ENCODE results near the gene ARNT2. TPM values are rescaled to one million over a fixed set of nuclear protein-coding genes. Genes with fewer than 3 reads are reported as not detected.

ARNT2 gene
- polyA plus RNA-seq, 1 of the 3 experiments (the other 2 are of a cell fraction), result 17.0 TPM

DNA sequence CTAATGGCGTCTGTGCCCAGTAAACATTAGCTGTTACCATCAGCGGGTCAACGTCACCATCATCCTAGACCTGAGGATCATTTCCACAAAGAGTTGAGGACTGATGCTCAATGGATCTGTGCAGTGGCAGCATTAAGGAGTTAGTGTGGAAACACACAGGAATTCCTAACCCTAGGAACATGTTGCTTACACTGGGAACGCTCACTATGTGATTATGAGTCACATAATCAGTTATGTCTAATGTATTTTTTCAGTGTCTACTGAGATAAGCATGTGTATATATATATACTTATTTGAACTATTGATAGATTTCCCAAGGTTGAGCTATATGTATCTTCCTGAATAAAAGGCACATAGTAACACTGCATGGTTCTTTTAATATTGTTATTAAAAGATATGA lies 19.0 kb downstream of the ARNT2 start:
- no peak overlapping the region for H3K27ac ChIP-seq (ENCODE audit: low read depth in 2 of 2, low read length in 1 of 2)

More for the DNA sequence above, 19.0 kb downstream of the ARNT2 start:
- no peaks in the 10 kb centered on the region for H3K36me3 ChIP-seq (replicated peaks in 1 of 2; ENCODE audit: control insufficient read depth in 1 of 2, insufficient read depth in 2 of 2, low read length in 1 of 2)
- no peak overlapping the region for H3K9ac ChIP-seq
- no peak overlapping the region for H3K4me3 ChIP-seq (ENCODE audit: low read depth in 2 of 2, low read length in 1 of 2)
- H3K4me2 ChIP-seq, result no peak overlapping the region; the same call in 1 of the 2 replicates
- CTCF ChIA-PET, result interaction anchor here (0.7 to 2.7 kb wide), 2 partner anchors 12 to 35 kb away, joined by 3 to 9 read pairs; no protein-coding TSS in a partner anchor
- POLR2A ChIA-PET, result no interaction called here
- WGBS (ENCODE audit: low lambda C conversion rate), result 78% methylated on average over 4 of the region's 4 CpGs
- peaks cover 0 to 4% of the 10 kb centered on the region in 2 experiments; a peak in 2 of 4 replicates for H3K4me1 ChIP-seq (ENCODE audit: control insufficient read depth in 1 of 2, insufficient read depth in 2 of 2, low read depth in 1 of 2, low read length in 1 of 2)
- H2AFZ ChIP-seq (ENCODE audit: low read depth), result no peak overlapping the region
- H3K79me2 ChIP-seq (ENCODE audit: insufficient read depth), result no peaks in the 10 kb centered on the region; the same call in none of the 2 replicates
- DNase-seq, result no peak
- H4K20me1 ChIP-seq (ENCODE audit: insufficient read depth), result no peaks in the 10 kb centered on the region
- H3K27me3 ChIP-seq (ENCODE audit: insufficient read depth), result no peaks in the 10 kb centered on the region
- TF ChIP-seq POLR2AphosphoS5 (IDR thresholded peaks at IDR 0.05; ENCODE audit: low read depth, low read length) (no peak), TEAD4 (IDR thresholded peaks at IDR 0.05; ENCODE audit: borderline replicate concordance, insufficient read depth) (no peak), TAF1 (IDR thresholded peaks at IDR 0.05; ENCODE audit: borderline replicate concordance, low read depth, low read length) (no peak), FOXM1 (IDR thresholded peaks at IDR 0.05; ENCODE audit: low read depth) (no peak), RCOR1 (IDR thresholded peaks at IDR 0.05; ENCODE audit: low read length) (no peak), FOSL2 (IDR thresholded peaks at IDR 0.05; ENCODE audit: borderline replicate concordance, low read depth) (no peak; the same call in 1 of the 2 replicates), RXRA (IDR thresholded peaks at IDR 0.05; ENCODE audit: borderline replicate concordance, low read depth) (no peak), NFIC (IDR thresholded peaks at IDR 0.05; ENCODE audit: borderline replicate concordance) (no peak), ZBTB33 (IDR thresholded peaks at IDR 0.05; ENCODE audit: borderline replicate concordance, low read depth) (no peak), TCF12 (IDR thresholded peaks at IDR 0.05) (no peak), SMC3 (IDR thresholded peaks at IDR 0.05; ENCODE audit: low read depth, low read length) (no peak), JUND (IDR thresholded peaks at IDR 0.05) (no peak)
- TF ChIP-seq, protein P1, sequence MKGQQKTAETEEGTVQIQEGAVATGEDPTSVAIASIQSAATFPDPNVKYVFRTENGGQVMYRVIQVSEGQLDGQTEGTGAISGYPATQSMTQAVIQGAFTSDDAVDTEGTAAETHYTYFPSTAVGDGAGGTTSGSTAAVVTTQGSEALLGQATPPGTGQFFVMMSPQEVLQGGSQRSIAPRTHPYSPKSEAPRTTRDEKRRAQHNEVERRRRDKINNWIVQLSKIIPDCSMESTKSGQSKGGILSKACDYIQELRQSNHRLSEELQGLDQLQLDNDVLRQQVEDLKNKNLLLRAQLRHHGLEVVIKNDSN (IDR thresholded peaks at IDR 0.05; ENCODE audit: borderline replicate concordance, low read depth), result no peak
- TF ChIP-seq, protein P2, sequence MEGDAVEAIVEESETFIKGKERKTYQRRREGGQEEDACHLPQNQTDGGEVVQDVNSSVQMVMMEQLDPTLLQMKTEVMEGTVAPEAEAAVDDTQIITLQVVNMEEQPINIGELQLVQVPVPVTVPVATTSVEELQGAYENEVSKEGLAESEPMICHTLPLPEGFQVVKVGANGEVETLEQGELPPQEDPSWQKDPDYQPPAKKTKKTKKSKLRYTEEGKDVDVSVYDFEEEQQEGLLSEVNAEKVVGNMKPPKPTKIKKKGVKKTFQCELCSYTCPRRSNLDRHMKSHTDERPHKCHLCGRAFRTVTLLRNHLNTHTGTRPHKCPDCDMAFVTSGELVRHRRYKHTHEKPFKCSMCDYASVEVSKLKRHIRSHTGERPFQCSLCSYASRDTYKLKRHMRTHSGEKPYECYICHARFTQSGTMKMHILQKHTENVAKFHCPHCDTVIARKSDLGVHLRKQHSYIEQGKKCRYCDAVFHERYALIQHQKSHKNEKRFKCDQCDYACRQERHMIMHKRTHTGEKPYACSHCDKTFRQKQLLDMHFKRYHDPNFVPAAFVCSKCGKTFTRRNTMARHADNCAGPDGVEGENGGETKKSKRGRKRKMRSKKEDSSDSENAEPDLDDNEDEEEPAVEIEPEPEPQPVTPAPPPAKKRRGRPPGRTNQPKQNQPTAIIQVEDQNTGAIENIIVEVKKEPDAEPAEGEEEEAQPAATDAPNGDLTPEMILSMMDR (IDR thresholded peaks at IDR 0.05), result no peak
- H3K9me2 ChIP-seq, result no peaks in the 10 kb centered on the region
- H3F3A ChIP-seq (replicated peaks; ENCODE audit: insufficient read depth), result no peaks in the 10 kb centered on the region
- H3K9me3 ChIP-seq, result no peaks in the 10 kb centered on the region
